Heart left ventricle (tissue), 16 donors: ENCODE results near the gene OR2J3. TPM values are rescaled to one million over a fixed set of nuclear protein-coding genes. Genes with fewer than 3 reads are reported as not detected.

Experiments used
- ATAC-seq, 4 donors: fragments of 200-7000 bp; cut with Tn5 transposase; one replicate each; pipeline ENCODE4 v1.9.1; 2020 to 2022; ENCODE audit warnings: moderate library complexity in 4 of 4, mild to moderate bottlenecking in 3 of 4, moderate number of reproducible peaks in 1 of 4
- DNase-seq, 5 donors: peaks; one replicate each; pipeline ENCODE4 v3.0.0-alpha.2; 2020
- H3K27ac ChIP-seq, 12 donors: fragments of 200-600 bp; sonication (generic) in 4 of 12; one replicate each; pipeline versions ENCODE4 v1.5.0 to v1.8.0; 2016 to 2022; ENCODE audit warnings: mild to moderate bottlenecking in 2 of 12
- H3K27me3 ChIP-seq, 9 donors: fragments of 200-600 bp; sonication (generic) in 2 of 9; one replicate each; pipeline versions ENCODE4 v1.5.1 to v1.8.0; 2016 to 2022; ENCODE audit warnings: mild to moderate bottlenecking in 3 of 9
- H3K36me3 ChIP-seq, 9 donors: fragments of 200-600 bp; sonication (generic) in 2 of 9; one replicate each; pipeline versions ENCODE4 v1.5.0 to v1.8.0; 2018 to 2022; ENCODE audit warnings: mild to moderate bottlenecking in 2 of 9
- H3K4me1 ChIP-seq, 12 donors: fragments of 200-600 bp; sonication (generic) in 4 of 12; one replicate each; pipeline versions ENCODE4 v1.5.0 to v1.8.0; 2016 to 2022; ENCODE audit warnings: mild to moderate bottlenecking in 3 of 12
- H3K4me3 ChIP-seq, 12 donors: fragments of 200-600 bp; sonication (generic) in 4 of 12; one replicate each; pipeline versions ENCODE4 v1.5.0 to v1.8.0; 2017 to 2022; ENCODE audit warnings: mild to moderate bottlenecking in 9 of 12, moderate library complexity in 4 of 12
- H3K9me3 ChIP-seq, 12 donors: fragments of 200-600 bp; sonication (generic) in 4 of 12; one replicate each; pipeline versions ENCODE4 v1.5.0 to v1.8.0; 2016 to 2022; ENCODE audit warnings: mild to moderate bottlenecking in 1 of 12
- POLR2A ChIP-seq, 2 donors: fragments of 450-650 bp; IDR thresholded peaks; one replicate each; pipeline ENCODE4 v1.6.1; 2017; ENCODE audit warnings: antibody characterized with exemption in 2 of 2, mild to moderate bottlenecking in 2 of 2, moderate library complexity in 2 of 2
- WGBS, 4 donors: extraction: QIAGEN DNeasy Blood & Tissue Kit in 2 of 4; methylation state at CpG; one replicate each; pipeline versions ENCODE4 v1.1.5 to v1.1.7; 2013 to 2018; 5-methylcytosine and 5-hydroxymethylcytosine counted together
- intact Hi-C, 10 donors: fragments of 100-400 bp; cut with DNase I; formaldehyde crosslinking; loops; one replicate each; pipeline versions ENCODE4 v1.11.1 to v1.14.2; 2022
- polyA plus RNA-seq, 2 donors: library from polyadenylated mRNA; stranded (reverse); fragments of 200-250 nt; gene quantifications; one replicate each; pipeline ENCODE4 v1.2.3, GENCODE V29; 2013
- total RNA-seq, 9 donors: library from RNA; depleted of rRNA in 2 of 9; stranded (reverse); fragments of >200 nt in 2 of 9; fragmentation: NEBNext Ultra II Directional in 3 of 9; extraction: Animal tissue kit (Norgen Biotek cat#: 25700) in 3 of 9; gene quantifications; one replicate each; pipeline versions ENCODE4 v1.1.0 to v1.2.4, GENCODE V29; 2016 to 2023
- TF ChIP-seq, protein P1 (sequence below), 12 donors: fragments of 200-600 bp; sonication (generic) in 4 of 12; IDR thresholded peaks; one replicate each; pipeline versions ENCODE4 v1.5.0 to v1.8.0; 2018 to 2022; ENCODE audit warnings: antibody characterized with exemption in 12 of 12, mild to moderate bottlenecking in 5 of 12
- donor health status: ischemic (EF 13 %, LVEDD 7.1; RV severe dilation, severe dysfunction).
- donor health status: healthy with polysubstance abuse.
- donor health status: DM: no; HTN: yes; CAD: no.
- donor health status: DM: no; HTN: no; CAD: no.
- donor health status: ischemic (EF 25% LVEDD 6.9; RV normal size, moderate dysfunction).
- donor health status: ischemic (EF 25% LVEDD 5.7; RV mildly dilated, moderate dysfunction).
- donor health status: healthy.
- donor health status: DM: yes; HTN: yes; CAD: no.
- donor health status: ischemic (EF 35%, LVEDD 5.7; RV mildly dilated, moderate dysfunction).
- donor health status: nonischemic (EF 11% LVEDD 7.7; RV severe dilation, severe dysfunction).
- donor health status: DM: yes; HTN: yes; CAD: no.
- donor health status: PGD.
- donor health status: ischemic (EF 29% LVEDD 5.4; RV normal size, mild dysfunction).
- donor health status: nonischemic (EF 23%, LVEDD 6.1; RV moderate dilation, normal function).

The OR2J3 gene
- total and polyA plus RNA-seq, 11 donors, result not detected

DNA sequence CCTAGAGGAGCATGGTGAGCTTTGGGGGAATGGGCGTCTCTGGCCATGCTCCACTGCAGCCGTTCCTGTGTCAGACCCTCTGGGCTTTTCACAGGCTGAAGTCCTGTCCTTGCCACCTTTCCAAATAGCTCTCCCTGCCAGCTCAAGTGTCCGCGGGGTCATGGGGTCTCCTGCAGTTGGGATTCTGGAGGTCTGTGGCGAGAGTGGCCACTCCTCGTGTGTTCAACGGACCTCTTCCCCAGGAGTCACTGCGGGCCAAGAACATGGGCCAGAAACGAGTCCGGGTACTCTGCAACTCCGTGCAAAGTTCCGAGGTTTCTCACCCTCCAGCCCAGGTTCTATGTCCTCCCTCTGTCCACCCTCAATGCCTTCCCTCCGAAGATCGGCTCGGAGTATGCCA is 25.4 kb upstream of the OR2J3 start:
- DNase-seq (no peak), ATAC-seq (no peak)
- no peak for TF ChIP-seq POLR2A (IDR thresholded peaks at IDR 0.05)
- TF ChIP-seq, protein P1, sequence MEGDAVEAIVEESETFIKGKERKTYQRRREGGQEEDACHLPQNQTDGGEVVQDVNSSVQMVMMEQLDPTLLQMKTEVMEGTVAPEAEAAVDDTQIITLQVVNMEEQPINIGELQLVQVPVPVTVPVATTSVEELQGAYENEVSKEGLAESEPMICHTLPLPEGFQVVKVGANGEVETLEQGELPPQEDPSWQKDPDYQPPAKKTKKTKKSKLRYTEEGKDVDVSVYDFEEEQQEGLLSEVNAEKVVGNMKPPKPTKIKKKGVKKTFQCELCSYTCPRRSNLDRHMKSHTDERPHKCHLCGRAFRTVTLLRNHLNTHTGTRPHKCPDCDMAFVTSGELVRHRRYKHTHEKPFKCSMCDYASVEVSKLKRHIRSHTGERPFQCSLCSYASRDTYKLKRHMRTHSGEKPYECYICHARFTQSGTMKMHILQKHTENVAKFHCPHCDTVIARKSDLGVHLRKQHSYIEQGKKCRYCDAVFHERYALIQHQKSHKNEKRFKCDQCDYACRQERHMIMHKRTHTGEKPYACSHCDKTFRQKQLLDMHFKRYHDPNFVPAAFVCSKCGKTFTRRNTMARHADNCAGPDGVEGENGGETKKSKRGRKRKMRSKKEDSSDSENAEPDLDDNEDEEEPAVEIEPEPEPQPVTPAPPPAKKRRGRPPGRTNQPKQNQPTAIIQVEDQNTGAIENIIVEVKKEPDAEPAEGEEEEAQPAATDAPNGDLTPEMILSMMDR (IDR thresholded peaks at IDR 0.05), result no peak
- H3K27me3 ChIP-seq, result no peaks in the 10 kb centered on the region
- WGBS, 4 donors, result 87 to 92% (median 89%) methylated on average over 15 of the region's 15 CpGs
- H3K27ac ChIP-seq, result no peak overlapping the region
- H3K4me1 ChIP-seq, result no peaks in the 10 kb centered on the region
- H3K4me3 ChIP-seq, result no peak overlapping the region
- H3K36me3 ChIP-seq, result no peaks in the 10 kb centered on the region
- H3K9me3 ChIP-seq, result no peaks in the 10 kb centered on the region
- intact Hi-C loops, result no loop called here

DNA sequence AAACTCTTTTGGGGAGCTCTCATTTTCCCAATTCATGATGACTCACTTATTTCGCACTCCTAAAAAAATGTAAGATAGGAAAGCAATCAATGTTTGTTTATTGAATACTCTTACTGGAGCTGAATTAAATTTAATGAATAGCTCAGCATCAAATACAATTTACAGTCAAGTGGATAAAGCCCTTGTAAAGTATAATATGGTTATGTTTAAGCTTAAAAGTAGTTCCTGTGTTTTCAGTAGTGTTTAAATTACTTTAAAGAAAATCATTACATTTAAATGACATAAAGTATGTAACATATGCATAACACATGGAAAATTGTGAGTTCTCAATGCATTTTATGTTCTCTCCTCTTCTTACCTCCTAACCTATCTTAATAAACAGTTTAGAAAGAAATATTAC is 20.6 kb upstream of the OR2J3 start, which contains the start of gene OR2B3:
Gene OR2B3, minus strand, starts transcription at position 101 of the 400 bp plus-strand sequence. Its CDS starts 65 bp downstream, at position 36.
- intact Hi-C loops, result no loop called here
- no peaks in the 10 kb centered on the region for H3K9me3 ChIP-seq
- H3K4me3 ChIP-seq, result no peak within 1 kb of the TSS
- DNase-seq, result no peak
- no peaks in the 10 kb centered on the region for H3K4me1 ChIP-seq
- no peak for ATAC-seq
- H3K27me3 ChIP-seq, result no peaks in the 10 kb centered on the region
- WGBS, 4 donors, result 49 to 93% (median 78%) methylated on average over 1 of the region's 1 CpG
- H3K27ac ChIP-seq, result no peak within 1 kb of the TSS
- no peak for TF ChIP-seq POLR2A (IDR thresholded peaks at IDR 0.05)
- TF ChIP-seq, protein P1 (IDR thresholded peaks at IDR 0.05), result no peak
- H3K36me3 ChIP-seq, result no peaks in the 10 kb centered on the region

DNA sequence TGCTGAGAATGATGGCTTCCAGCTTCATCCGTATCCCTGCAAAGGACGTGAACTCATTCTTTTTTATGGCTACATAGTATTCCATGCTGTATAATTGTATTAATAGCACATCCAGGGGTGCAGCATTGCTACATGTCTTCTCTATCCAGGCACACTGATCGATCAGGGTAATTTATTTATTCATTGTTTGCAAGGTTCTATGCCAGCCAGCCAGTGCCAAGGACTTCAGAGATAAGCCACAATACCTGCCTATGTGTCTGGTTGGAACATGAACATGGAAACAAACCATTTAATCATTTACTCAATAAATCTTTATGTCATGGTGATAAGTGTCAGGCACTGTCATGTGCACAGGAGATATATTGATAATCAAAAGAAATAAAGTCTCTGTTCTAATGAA is 14.9 kb upstream of the OR2J3 start:
- Histone ChIP-seq H3K27ac (no peak overlapping the region), H3K4me3 (no peak overlapping the region), H3K9me3 (no peaks in the 10 kb centered on the region), H3K27me3 (no peaks in the 10 kb centered on the region), H3K36me3 (no peaks in the 10 kb centered on the region), H3K4me1 (no peaks in the 10 kb centered on the region)
- no peak for TF ChIP-seq POLR2A (IDR thresholded peaks at IDR 0.05)
- TF ChIP-seq, protein P1 (IDR thresholded peaks at IDR 0.05), result no peak
- DNase-seq, result no peak
- 80 to 89% (median 87%) methylated on average over 3 of the region's 3 CpGs for WGBS, 4 donors
- intact Hi-C loops, result no loop called here
- ATAC-seq, result no peak

DNA sequence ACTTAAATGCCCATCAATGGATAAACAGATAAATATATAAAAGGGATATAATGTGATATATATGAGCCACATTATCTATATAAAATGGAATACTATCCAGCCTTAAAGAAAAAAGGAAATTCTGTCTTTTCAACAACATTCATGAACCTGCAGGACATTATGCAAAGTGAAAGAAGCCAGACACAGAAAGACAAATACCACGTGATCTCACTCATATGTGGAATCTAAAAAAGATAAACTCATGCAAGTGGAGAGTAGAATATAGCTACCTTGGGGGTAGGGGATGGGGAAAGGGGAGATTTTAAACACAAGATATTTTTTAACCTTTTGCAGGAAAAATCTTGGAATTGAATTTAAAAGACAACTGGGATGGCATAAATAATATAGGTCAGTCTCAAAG is 10.1 kb upstream of the OR2J3 start:
- 48 to 63% (median 53%) methylated on average over 1 of the region's 1 CpG for WGBS, 4 donors
- Histone ChIP-seq H3K4me3 (no peak overlapping the region), H3K27ac (no peak overlapping the region), H3K27me3 (no peaks in the 10 kb centered on the region), H3K4me1 (no peaks in the 10 kb centered on the region), H3K9me3 (no peaks in the 10 kb centered on the region), H3K36me3 (no peaks in the 10 kb centered on the region)
- no peak for DNase-seq
- ATAC-seq, result no peak
- intact Hi-C loops, result no loop called here
- TF ChIP-seq, protein P1 (IDR thresholded peaks at IDR 0.05), result no peak
- TF ChIP-seq POLR2A (IDR thresholded peaks at IDR 0.05), result no peak
